Activated effector memory CD4-positive, alpha-beta T cell treated with anti-CD3 and anti-CD28 coated beads, Interleukin-2, amount 50 U/mL, for 16 hours (primary cell): ENCODE measurements around the gene FABP1.
A peak's percentile ranks its signal among the peaks of the same experiment; 100 is the strongest.

Experiments
- DNase-seq: peaks from one replicate; pipeline ENCODE4 v3.0.0-alpha.2; 2020

Gene FABP1

GRCh38 chr2:88127888-88128653 is at the start of gene FABP1:
Gene FABP1, minus strand, starts transcription at chr2:88128062. Its CDS starts 45 bp downstream, at chr2:88128017.
- DNase-seq, result no peak

DNA sequence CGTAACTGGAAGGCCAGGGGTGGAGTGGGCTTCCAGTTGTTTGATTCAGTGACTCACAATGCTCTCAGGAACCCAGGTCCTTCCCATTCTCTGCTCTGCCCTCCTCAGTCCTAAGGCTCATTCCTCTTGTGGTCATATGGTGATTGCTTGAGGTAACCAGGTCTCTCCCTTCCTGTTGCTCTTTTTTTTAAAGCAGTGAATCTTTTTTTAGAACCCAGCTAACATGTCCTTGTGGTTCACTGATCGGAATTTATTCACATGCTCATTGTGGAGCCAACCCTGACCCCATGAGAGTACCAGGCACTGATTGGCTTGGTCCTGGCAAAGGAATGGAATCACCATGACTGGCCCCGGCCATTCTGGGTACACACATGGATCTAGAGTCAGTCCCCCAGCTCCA is 49.7 kb upstream of the FABP1 start:
- no peak for DNase-seq

GRCh38 chr2:88176352-88176984 is 48.6 kb upstream of the FABP1 start:
- DNase-seq, result no peak

DNA sequence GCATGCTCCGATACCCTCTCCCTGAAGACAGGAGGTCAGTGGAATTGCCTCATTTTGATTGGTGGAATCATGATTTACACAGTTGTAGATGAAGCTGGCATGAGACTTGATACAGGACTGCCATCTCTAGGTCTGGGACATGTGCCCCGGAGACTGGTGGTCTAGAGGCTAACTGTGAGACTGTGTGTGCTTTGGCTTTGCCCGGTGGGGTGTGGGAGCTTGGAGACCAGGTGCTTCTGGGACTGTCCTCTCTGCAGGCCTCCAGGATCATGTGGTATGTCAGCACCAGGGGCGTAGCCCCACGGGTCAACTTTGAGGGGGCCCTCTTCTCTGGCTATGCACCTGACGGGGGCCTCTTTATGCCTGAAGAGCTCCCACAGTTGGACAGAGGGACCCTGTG is 45.0 kb upstream of the FABP1 start:
- DNase-seq, result no peak

- DNase-seq, result no peak
These were observed 44.1 kb upstream of the FABP1 start for GRCh38 chr2:88171966-88172365.

DNA sequence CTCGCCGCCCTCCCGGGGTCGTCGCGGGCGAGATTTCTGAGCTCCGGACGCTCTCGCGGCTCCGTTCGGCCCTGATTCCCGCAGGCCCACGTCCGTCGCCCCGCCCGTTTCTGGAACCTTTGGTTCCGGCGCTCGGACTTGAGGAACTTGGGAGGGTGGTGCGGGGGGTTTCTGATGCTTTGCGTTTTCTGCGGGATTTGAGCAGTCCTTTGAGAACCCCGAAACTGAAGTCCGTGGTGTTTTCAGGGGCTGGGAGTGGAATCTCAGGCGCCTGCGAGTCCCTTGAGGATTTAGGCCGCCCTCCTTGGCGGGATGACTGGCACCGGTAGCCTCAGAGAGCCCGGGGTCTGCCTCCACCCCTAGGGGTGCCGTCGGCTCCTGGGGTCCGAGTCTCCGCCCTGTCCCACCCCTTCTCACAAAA is 42.6 kb upstream of the FABP1 start:
- DNase-seq, result no peak

DNA sequence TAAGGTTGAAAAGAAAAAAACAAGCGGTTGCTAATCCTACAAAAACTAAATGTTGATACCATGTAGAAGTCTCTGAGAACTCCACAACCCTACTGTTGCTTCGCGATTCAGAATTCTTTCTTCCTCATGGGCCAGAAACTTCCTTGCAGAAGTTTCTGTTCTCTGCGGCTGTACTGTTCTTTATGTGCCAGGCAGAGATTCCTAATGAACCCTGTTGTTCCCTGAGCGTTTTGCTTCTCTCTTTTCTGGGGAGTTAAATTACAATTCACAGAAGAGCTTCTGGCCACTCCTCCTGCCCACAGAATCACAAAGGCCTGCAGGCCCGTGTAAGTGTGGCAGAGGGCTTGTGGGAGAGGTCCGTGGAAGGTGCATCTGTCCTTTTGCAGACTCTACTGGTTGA is 40.5 kb upstream of the FABP1 start:
- DNase-seq, result no peak

GRCh38 chr2:88167740-88168139 is 39.9 kb upstream of the FABP1 start:
- DNase-seq, result no peak

DNA sequence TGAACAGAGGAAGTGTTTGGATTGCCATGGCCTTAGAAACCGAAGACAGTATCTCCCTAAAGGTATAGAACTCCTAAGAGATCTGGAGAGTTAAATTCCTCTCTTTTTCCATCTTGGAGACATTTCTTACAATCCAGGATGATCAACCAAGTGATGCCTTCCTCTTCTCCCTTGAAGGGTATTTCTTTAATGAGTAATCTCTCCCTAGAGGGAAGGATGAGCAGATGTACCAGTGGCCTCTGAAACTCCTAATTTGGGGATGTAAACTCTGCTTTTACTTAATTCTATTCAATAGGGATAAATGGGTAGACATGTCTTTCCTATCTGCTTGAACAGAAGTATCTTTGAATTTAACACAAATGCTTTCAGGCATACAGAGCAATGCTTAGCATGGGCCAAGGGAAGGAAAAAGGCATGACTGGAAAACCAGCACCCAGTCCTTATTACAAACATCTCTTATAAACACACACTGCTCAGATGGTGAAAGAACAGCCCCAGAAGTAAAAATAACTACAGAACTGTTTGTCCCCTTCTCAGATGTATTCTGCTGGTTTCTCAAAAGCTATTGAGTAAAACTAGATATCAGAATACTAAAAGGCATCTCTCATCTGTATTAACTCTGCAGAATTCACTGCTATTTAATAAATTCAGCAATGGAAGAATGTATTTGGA is 37.6 kb upstream of the FABP1 start:
- DNase-seq, result no peak

DNA sequence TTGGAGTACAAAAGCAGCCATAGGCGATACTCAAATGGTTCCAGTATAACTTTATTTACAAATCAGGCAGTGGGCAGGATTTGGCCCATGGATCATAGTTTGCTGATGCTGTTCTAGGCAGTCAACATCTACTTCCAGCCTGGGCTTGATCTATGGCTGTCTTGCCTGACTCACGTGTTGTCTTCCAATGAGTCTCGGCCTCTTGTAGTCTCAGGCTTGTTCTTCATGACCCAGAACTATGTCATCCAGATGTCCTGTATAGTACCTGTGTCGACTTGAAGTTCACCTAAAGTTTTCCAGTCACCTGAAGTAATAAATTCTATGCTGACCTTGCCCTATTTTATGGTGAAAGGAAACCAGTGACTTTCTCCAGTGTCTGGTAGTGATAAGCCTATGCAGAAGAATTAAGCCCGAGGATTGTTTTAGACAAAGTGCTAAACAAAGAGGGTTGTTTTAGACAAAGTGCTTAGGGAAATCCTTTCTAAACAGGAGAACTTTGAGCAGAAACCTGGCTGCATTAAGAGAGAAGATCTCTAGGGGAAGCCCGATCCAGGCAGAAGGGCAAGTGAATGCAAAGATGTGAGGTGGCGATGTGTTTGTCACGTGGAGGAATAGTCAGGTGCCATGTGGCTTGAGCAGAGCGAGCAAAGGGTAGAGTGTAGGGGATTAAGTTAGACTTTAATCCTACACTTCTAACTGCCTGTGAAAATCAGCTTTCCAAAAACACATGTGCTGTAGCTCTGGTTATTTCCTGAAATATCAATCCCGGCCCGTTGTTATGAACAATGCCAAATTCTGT is 33.8 kb upstream of the FABP1 start:
- DNase-seq, result no peak

DNA sequence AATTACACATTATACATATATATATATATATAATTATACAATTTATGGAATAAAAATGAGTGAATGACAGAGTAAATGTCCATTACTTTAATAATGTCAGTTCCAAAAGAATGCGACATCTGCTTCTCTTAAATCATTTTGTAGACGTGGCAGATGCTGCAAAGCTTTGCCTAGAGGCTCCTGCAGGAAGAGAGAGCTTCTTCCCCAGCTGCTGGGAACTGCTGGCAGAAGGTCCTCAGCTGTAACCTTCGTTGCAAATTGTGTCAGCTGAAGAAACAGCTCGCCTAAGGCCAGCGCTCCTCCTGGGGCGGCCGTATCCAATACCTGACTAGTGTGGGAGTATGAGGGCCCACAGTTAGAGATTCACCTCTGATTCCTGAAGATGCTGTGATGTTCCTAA is 32.7 kb upstream of the FABP1 start:
- no peak for DNase-seq

DNA sequence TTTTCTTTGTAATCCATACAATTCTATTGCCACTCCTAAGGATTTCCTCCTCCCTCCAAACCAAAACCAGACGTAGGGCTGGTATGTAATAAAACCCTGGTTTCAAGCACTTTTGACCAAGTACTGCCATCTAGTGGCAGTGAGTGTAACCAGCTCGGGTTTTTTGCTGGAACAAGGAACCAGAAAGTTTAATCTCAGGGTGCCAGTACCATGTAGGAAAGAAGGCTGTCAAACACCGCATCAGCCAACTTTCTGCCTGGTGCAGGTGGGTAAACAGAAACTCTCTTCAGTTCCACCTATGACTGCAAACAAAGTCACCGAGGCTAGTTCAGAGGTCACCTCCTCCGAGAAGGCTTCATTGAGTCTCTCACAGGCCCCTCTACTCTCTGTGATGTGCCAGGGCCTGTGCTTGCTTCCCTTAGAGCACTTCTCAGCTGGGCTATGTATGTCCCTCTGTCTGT is 32.1 kb upstream of the FABP1 start:
- DNase-seq, result peak; percentile 77

DNA sequence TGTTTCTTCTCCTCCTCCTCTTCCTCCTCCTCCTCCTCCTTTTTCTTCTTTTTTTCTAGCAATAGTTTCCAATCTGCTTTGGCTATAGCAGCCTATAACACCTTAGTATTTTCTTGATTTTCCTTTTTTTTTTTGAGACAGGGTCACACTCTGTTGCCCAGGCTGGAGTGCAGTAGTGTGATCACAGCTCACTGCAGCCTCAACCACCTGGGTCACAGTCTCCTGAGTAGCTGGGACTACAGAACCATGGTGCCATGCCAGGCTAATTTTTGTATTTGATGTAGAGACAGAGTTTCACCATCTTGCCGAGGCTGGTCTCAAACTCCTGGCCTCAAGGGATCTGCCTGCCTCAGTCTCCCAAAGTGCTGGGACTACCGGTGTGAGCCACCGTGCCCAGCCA is 31.6 kb upstream of the FABP1 start:
- DNase-seq, result no peak

DNA sequence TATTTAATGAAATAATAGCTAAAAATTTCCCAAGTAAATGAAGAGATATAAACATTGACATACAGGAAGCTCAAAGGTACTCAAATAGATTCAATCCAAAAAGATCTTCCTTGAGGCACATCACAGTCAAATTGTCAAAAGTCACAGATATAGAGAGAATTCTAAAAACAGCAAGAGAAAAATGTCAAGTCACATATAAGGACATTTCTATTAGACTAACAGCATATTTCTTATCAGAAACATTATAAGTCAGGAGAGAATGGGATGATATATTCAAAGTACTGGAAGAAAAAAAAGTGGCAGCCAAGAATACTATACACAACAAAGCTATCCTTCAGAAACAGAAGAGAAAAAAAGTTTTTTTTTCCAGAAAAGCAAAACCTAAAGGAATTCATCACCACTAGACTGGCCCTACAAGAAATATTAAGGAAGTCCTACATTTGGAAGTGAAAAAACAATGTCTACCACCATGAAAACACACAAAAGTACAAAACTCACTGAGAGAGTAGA is 21.1 kb upstream of the FABP1 start:
- no peak for DNase-seq

DNA sequence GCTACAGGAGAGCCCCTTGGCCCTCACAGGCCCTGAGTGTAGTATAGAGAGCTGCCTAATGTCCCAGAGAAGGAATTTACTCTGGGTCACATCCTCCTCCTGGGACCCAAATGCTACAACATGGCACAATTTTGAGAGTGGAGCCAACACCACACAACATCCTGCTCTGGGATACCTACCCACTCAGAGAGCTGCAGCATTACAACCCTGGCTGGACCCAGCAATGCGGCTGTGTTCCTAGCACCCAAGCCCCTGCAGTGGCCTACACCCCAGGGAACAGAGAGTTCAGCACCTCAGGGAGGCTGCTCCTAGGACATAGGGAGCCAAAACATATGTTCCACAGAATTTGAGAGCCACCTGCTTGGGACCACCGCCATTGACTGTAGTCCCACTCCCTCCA is 19.3 kb upstream of the FABP1 start:
- no peak for DNase-seq

- DNase-seq, result no peak
These were observed 18.7 kb upstream of the FABP1 start for GRCh38 chr2:88146590-88146989.

- no peak for DNase-seq
These were observed 17.1 kb upstream of the FABP1 start for GRCh38 chr2:88144914-88145497.

- no peak for DNase-seq
These were observed 16.4 kb upstream of the FABP1 start for GRCh38 chr2:88144271-88144670.

GRCh38 chr2:88141952-88142351 is 14.1 kb upstream of the FABP1 start:
- DNase-seq, result no peak

GRCh38 chr2:88139804-88140203 is 11.9 kb upstream of the FABP1 start:
- no peak for DNase-seq

DNA sequence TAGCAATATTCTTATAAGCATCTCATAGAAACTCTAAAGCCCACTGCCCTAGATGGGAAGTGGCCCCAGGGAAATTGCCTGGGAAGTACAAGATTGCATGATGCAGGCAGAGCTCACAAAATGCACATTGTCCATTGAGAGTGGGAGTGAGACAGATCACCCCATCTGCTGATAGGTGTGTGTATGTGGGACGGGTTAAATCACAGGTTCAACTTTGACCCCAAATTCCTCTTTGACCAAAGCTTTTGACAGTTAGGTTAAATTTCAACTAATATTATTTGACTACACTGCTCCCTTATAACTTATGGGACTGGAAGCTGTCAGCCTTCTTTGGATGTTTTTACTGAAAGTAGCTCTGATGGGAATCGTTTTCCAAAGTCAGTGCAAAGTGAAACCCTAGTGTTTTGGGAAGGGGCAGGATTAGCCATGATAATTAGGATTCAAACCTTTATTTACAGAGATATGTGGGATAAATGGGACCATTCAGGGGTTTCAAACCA is 11.4 kb upstream of the FABP1 start:
- DNase-seq, result no peak

DNA sequence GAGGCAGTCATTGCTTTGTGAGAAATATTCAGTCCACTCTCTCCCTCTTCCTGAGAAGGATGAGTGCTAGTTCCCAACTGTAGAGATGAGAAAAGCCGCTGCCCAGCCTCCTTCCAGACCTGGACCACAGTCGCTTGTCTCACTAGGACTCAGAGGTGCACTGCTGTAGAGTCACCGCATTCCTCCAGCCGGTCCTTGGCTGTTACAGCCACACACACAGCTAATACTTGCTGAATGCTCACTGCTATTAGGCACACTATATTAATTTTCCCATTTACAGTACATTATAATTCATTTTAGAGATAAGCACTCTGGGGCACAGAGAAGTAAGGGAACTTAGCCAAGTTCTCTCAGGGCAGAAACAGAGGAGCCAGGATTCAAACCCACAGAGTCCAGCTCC is 10.0 kb upstream of the FABP1 start:
- no peak for DNase-seq
